ENCODE data around the gene MAN1C1.
"Not testable (repeated sequence)": the region's sequence is repeated elsewhere in the genome, so short reads cannot be mapped to it uniquely, and the experiment has no call there.

DNA sequence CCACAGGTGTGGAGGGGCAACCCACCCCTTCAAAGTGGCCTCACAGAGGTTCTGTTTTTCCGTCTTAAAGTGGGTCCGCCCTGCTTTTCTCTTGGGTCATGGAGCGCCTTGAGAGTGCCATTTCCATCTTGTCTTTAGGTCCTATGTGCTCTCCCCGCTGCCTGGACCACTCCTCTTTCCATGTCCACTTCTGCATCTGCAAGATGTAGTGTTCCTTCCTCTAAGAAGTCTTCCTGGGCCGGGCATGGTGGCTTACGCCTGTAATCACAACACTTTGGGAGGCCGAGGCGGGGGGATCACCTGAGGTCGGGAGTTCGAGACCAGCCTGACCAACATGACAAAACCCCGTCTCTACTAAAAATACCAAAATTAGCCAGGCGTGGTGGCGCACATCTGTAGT lies 27.8 kb upstream of the MAN1C1 start:
- TF ChIP-seq, protein P1, sequence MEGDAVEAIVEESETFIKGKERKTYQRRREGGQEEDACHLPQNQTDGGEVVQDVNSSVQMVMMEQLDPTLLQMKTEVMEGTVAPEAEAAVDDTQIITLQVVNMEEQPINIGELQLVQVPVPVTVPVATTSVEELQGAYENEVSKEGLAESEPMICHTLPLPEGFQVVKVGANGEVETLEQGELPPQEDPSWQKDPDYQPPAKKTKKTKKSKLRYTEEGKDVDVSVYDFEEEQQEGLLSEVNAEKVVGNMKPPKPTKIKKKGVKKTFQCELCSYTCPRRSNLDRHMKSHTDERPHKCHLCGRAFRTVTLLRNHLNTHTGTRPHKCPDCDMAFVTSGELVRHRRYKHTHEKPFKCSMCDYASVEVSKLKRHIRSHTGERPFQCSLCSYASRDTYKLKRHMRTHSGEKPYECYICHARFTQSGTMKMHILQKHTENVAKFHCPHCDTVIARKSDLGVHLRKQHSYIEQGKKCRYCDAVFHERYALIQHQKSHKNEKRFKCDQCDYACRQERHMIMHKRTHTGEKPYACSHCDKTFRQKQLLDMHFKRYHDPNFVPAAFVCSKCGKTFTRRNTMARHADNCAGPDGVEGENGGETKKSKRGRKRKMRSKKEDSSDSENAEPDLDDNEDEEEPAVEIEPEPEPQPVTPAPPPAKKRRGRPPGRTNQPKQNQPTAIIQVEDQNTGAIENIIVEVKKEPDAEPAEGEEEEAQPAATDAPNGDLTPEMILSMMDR (IDR thresholded peaks at IDR 0.05): not testable (repeated sequence)
- not testable (repeated sequence) for TF ChIP-seq POLR2A (IDR thresholded peaks at IDR 0.05)
